GM23338 (cell line): ENCODE results near the gene SARS2. TPM values are rescaled to one million over a fixed set of nuclear protein-coding genes. Genes with fewer than 3 reads are reported as not detected.

Experiments
- ATAC-seq: fragments of 200-7000 bp; cut with Tn5 transposase; 3 replicates; pipeline ENCODE4 v1.9.1; 2020
- DNase-seq: peaks from one replicate; pipeline ENCODE4 v3.0.0-alpha.2; 2015; ENCODE audit warnings: low spot score
- H2AFZ ChIP-seq: fragments of 200-600 bp; sonication (generic); 2 replicates; pipeline ENCODE4 v1.8.0; 2016; ENCODE audit warnings: antibody characterized with exemption, mild to moderate bottlenecking, moderate library complexity
- H3F3A ChIP-seq: fragments of 200-600 bp; sonication (generic); replicated peaks from 2 replicates; pipeline ENCODE4 v1.8.0; 2017; ENCODE audit warnings: antibody characterized with exemption, mixed run types, low read depth
- H3K27ac ChIP-seq: fragments of 200-600 bp; sonication (generic); 2 replicates; pipeline ENCODE4 v1.6.1; 2016; ENCODE audit warnings: low read depth
- H3K27me3 ChIP-seq: fragments of 200-600 bp; sonication (generic); 2 replicates; pipeline ENCODE4 v1.8.0; 2016; ENCODE audit warnings: mild to moderate bottlenecking, mixed run types, moderate library complexity; ENCODE audit not compliant: insufficient read depth
- H3K36me3 ChIP-seq: fragments of 200-600 bp; sonication (generic); 2 replicates; pipeline ENCODE4 v1.8.0; 2016; ENCODE audit warnings: mild to moderate bottlenecking; ENCODE audit not compliant: insufficient read depth
- H3K4me1 ChIP-seq: fragments of 200-600 bp; sonication (generic); 2 replicates; pipeline ENCODE4 v1.8.0; 2016; ENCODE audit warnings: mild to moderate bottlenecking, moderate library complexity; ENCODE audit not compliant: insufficient read depth
- H3K4me2 ChIP-seq: fragments of 200-600 bp; sonication (generic); 2 replicates; pipeline ENCODE4 v1.7.1; 2017; ENCODE audit warnings: mixed run types
- H3K4me3 ChIP-seq: fragments of 200-600 bp; sonication (generic); 2 replicates; pipeline ENCODE4 v1.6.1; 2016; ENCODE audit warnings: mixed run types
- H3K79me2 ChIP-seq: fragments of 200-600 bp; sonication (generic); replicated peaks from 2 replicates; pipeline ENCODE4 v1.8.0; 2017; ENCODE audit warnings: mild to moderate bottlenecking; ENCODE audit not compliant: insufficient read depth
- H3K9me2 ChIP-seq: fragments of 200-600 bp; sonication (generic); 2 replicates; pipeline ENCODE4 v1.8.0; 2017; ENCODE audit not compliant: insufficient read depth
- H4K20me1 ChIP-seq: fragments of 200-600 bp; sonication (generic); replicated peaks from 2 replicates; pipeline ENCODE4 v1.8.0; 2017; ENCODE audit warnings: mild to moderate bottlenecking; ENCODE audit not compliant: insufficient read depth
- H3K27ac Mint-ChIP-seq: 2 replicates; pipeline ENCODE4 v1.8.0; 2020; ENCODE audit warnings: inconsistent platforms, mild to moderate bottlenecking, moderate library complexity, mixed read lengths
- H3K27me3 Mint-ChIP-seq: 3 replicates; pipeline ENCODE4 v1.8.0; 2022; ENCODE audit warnings: low read depth, mild to moderate bottlenecking, moderate library complexity, mixed read lengths, inconsistent platforms; ENCODE audit not compliant: insufficient read depth, poor library complexity
- H3K36me3 Mint-ChIP-seq: 3 replicates; pipeline ENCODE4 v1.8.0; 2021; ENCODE audit warnings: low read depth, mild to moderate bottlenecking, inconsistent platforms, moderate library complexity, mixed read lengths
- H3K4me1 Mint-ChIP-seq: 3 replicates; pipeline ENCODE4 v1.8.0; 2020; ENCODE audit warnings: mild to moderate bottlenecking, inconsistent platforms, mixed read lengths
- H3K4me3 Mint-ChIP-seq: 3 replicates; pipeline ENCODE4 v1.8.0; 2021; ENCODE audit warnings: moderate library complexity, mild to moderate bottlenecking, inconsistent platforms, mixed read lengths
- H3K9me3 Mint-ChIP-seq: 3 replicates; pipeline ENCODE4 v1.8.0; 2020; ENCODE audit warnings: moderate library complexity, mild to moderate bottlenecking, inconsistent platforms, mixed read lengths
- CREB1 ChIP-seq: fragments of 250-450 bp; sonication (Bioruptor Pico); IDR thresholded peaks from 2 replicates; pipeline ENCODE4 v1.5.0; 2020; ENCODE audit warnings: low read depth, mild to moderate bottlenecking, moderate library complexity
- CTCF ChIP-seq, 2 experiments: fragments of 200-600 bp in 1 of 2; sonication (generic) in 1 of 2; conservative IDR thresholded peaks; 2 replicates each; pipeline versions ENCODE4 v1.5.1 to v1.6.1; 2016 to 2017; ENCODE audit warnings: antibody characterized with exemption in 2 of 2, low read depth in 2 of 2, mild to moderate bottlenecking in 2 of 2, moderate library complexity in 1 of 2
- ETS1 ChIP-seq: IDR thresholded peaks from 2 replicates; pipeline ENCODE4 v1.6.1; 2016; ENCODE audit warnings: antibody characterized with exemption
- EZH2 ChIP-seq: fragments of 200-600 bp; sonication (generic); IDR thresholded peaks from one replicate; pipeline ENCODE4 v1.8.0; 2017; ENCODE audit warnings: antibody characterized with exemption, mild to moderate bottlenecking, low read depth; ENCODE audit not compliant: unreplicated experiment
- EZH2phosphoT487 ChIP-seq: fragments of 200-600 bp; sonication (generic); IDR thresholded peaks from one replicate; pipeline ENCODE4 v1.8.1; 2018; ENCODE audit warnings: antibody characterized with exemption; ENCODE audit not compliant: unreplicated experiment
- JUNB ChIP-seq: IDR thresholded peaks from one replicate; pipeline ENCODE4 v1.6.1; 2016; ENCODE audit warnings: antibody characterized with exemption; ENCODE audit not compliant: unreplicated experiment
- NANOG ChIP-seq: IDR thresholded peaks from 2 replicates; pipeline ENCODE4 v1.6.1; 2016; ENCODE audit warnings: antibody characterized with exemption, borderline replicate concordance
- POLR2AphosphoS5 ChIP-seq: IDR thresholded peaks from 2 replicates; pipeline ENCODE4 v1.6.1; 2016; ENCODE audit warnings: antibody characterized with exemption, low read depth
- REST ChIP-seq: IDR thresholded peaks from one replicate; pipeline ENCODE4 v1.6.1; 2018; ENCODE audit warnings: antibody characterized with exemption; ENCODE audit not compliant: unreplicated experiment
- STAT1 ChIP-seq: IDR thresholded peaks from one replicate; pipeline ENCODE4 v1.6.1; 2016; ENCODE audit warnings: antibody characterized with exemption; ENCODE audit not compliant: unreplicated experiment
- ZNF114 ChIP-seq: fragments of 250-450 bp; sonication (Bioruptor Pico); IDR thresholded peaks from 2 replicates; pipeline ENCODE4 v1.5.0; 2020; ENCODE audit warnings: mild to moderate bottlenecking, moderate library complexity
- ZNF331 ChIP-seq: fragments of 250-450 bp; sonication (Bioruptor Pico); IDR thresholded peaks from 2 replicates; pipeline ENCODE4 v1.5.0; 2020; ENCODE audit warnings: low read depth, mild to moderate bottlenecking, moderate library complexity
- ZNF462 ChIP-seq: fragments of 250-450 bp; sonication (Bioruptor Pico); IDR thresholded peaks from 2 replicates; pipeline ENCODE4 v1.5.0; 2020; ENCODE audit warnings: mild to moderate bottlenecking, moderate library complexity
- polyA plus RNA-seq: library from polyadenylated mRNA; unstranded; fragments of >200 nt; fragmentation: Nextera tagmentation; extraction: Ambion mirVana; gene quantifications from 2 replicates; pipeline ENCODE4 v1.2.1, GENCODE V29; 2016
- total RNA-seq: library from RNA; depleted of rRNA; stranded (reverse); fragments of >200 nt; shearing (Covaris generic); gene quantifications from 2 replicates; pipeline ENCODE4 v1.2.3, GENCODE V29; 2014

SARS2 gene
- total and polyA plus RNA-seq, 2 experiments from 2014 or later, result 70.6 to 75.7 TPM

GRCh38 chr19:38877781-38878574 is 52.6 kb downstream of the SARS2 start, which contains the start of gene RINL:
RINL (minus strand) TSS chr19:38878275; CDS start chr19:38876742, 1,533 bp downstream.
- TF ChIP-seq ZNF114 (CRISPR knock-in tag) (no peak), REST (no peak), CTCF (conservative IDR thresholded peaks at IDR 0.05; ENCODE audit: low read depth in 2 of 2) (no peak), STAT1 (no peak), NANOG (no peak), CREB1 (CRISPR knock-in tag) (no peak), ZNF462 (CRISPR knock-in tag) (no peak), EZH2 (no peak), ETS1 (no peak), POLR2AphosphoS5 (no peak), JUNB (no peak), ZNF331 (CRISPR knock-in tag) (no peak), EZH2phosphoT487 (no peak)
- no peaks in the 10 kb centered on the region for H3K79me2 ChIP-seq
- ATAC-seq (peak; percentile 44), DNase-seq (peak; percentile 43)
- 0 out of 2 replicates have a peak within 1 kb of the TSS, but pooled peaks have one; percentile 10 for H3K4me3 ChIP-seq
- no peaks in the 10 kb centered on the region for H4K20me1 ChIP-seq
- H3K36me3 Mint-ChIP-seq, result no peaks in the 10 kb centered on the region
- peak within 1 kb of the TSS; percentile 48; the same call in 1 of the 2 replicates for H3K27ac Mint-ChIP-seq
- no peaks in the 10 kb centered on the region for H3K36me3 ChIP-seq
- peaks cover 8% of the 10 kb centered on the region for H3K27me3 Mint-ChIP-seq
- peak within 1 kb of the TSS; percentile 38 for H3K4me3 Mint-ChIP-seq
- peaks cover 27% of the 10 kb centered on the region for H3K4me1 Mint-ChIP-seq
- H3K4me2 ChIP-seq, result peak within 1 kb of the TSS; percentile 60
- 0 out of 2 replicates have a peak, but pooled peaks cover 2% of the 10 kb centered on the region for H3F3A ChIP-seq
- no peaks in the 10 kb centered on the region for H3K9me2 ChIP-seq
- peak within 1 kb of the TSS; percentile 66; the same call in 1 of the 2 replicates for H2AFZ ChIP-seq
- H3K4me1 ChIP-seq, result peaks cover 17% of the 10 kb centered on the region
- no peaks in the 10 kb centered on the region for H3K9me3 Mint-ChIP-seq
- H3K27me3 ChIP-seq, result peaks cover 3% of the 10 kb centered on the region; the same call in 1 of the 2 replicates
- no peak within 1 kb of the TSS for H3K27ac ChIP-seq
